ENCODE measurements around the gene BMI1. TPM values are rescaled to one million over a fixed set of nuclear protein-coding genes. Genes with fewer than 3 reads are reported as not detected.

BMI1 gene
- total RNA-seq, 1 donor from 2014 or later, result 33.3 TPM

GRCh38 chr10:22329150-22329549 is 8.3 kb downstream of the BMI1 start:
- TF ChIP-seq, protein P1, sequence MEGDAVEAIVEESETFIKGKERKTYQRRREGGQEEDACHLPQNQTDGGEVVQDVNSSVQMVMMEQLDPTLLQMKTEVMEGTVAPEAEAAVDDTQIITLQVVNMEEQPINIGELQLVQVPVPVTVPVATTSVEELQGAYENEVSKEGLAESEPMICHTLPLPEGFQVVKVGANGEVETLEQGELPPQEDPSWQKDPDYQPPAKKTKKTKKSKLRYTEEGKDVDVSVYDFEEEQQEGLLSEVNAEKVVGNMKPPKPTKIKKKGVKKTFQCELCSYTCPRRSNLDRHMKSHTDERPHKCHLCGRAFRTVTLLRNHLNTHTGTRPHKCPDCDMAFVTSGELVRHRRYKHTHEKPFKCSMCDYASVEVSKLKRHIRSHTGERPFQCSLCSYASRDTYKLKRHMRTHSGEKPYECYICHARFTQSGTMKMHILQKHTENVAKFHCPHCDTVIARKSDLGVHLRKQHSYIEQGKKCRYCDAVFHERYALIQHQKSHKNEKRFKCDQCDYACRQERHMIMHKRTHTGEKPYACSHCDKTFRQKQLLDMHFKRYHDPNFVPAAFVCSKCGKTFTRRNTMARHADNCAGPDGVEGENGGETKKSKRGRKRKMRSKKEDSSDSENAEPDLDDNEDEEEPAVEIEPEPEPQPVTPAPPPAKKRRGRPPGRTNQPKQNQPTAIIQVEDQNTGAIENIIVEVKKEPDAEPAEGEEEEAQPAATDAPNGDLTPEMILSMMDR (IDR thresholded peaks at IDR 0.05; ENCODE audit: borderline replicate concordance), result no peak
- intact Hi-C loops (cut with micrococcal nuclease), result no loop called here

GRCh38 chr10:22332116-22332692 is 11.3 kb downstream of the BMI1 start:
- TF ChIP-seq, protein P1 (IDR thresholded peaks at IDR 0.05; ENCODE audit: borderline replicate concordance), result no peak
- Histone ChIP-seq H3K36me3 (peaks cover 31% of the 10 kb centered on the region), H3K4me3 (no peak overlapping the region), H3K27ac (replicated peaks) (no peak overlapping the region), H3K9me3 (replicated peaks) (no peaks in the 10 kb centered on the region), H3K27me3 (ENCODE audit: low read depth) (peaks cover 41% of the 10 kb centered on the region), H3K4me1 (peaks cover 32% of the 10 kb centered on the region)
- intact Hi-C loops (cut with micrococcal nuclease), result no loop called here
- DNase-seq, result no peak

More at GRCh38 chr10:22329150-22329549, 8.3 kb downstream of the BMI1 start:
- Histone ChIP-seq H3K36me3 (peaks cover 41% of the 10 kb centered on the region), H3K9me3 (replicated peaks) (no peaks in the 10 kb centered on the region), H3K4me3 (no peak overlapping the region), H3K4me1 (peaks cover 25% of the 10 kb centered on the region), H3K27me3 (ENCODE audit: low read depth) (peaks cover 14% of the 10 kb centered on the region), H3K27ac (replicated peaks) (no peak overlapping the region)
- no peak for DNase-seq

DNA sequence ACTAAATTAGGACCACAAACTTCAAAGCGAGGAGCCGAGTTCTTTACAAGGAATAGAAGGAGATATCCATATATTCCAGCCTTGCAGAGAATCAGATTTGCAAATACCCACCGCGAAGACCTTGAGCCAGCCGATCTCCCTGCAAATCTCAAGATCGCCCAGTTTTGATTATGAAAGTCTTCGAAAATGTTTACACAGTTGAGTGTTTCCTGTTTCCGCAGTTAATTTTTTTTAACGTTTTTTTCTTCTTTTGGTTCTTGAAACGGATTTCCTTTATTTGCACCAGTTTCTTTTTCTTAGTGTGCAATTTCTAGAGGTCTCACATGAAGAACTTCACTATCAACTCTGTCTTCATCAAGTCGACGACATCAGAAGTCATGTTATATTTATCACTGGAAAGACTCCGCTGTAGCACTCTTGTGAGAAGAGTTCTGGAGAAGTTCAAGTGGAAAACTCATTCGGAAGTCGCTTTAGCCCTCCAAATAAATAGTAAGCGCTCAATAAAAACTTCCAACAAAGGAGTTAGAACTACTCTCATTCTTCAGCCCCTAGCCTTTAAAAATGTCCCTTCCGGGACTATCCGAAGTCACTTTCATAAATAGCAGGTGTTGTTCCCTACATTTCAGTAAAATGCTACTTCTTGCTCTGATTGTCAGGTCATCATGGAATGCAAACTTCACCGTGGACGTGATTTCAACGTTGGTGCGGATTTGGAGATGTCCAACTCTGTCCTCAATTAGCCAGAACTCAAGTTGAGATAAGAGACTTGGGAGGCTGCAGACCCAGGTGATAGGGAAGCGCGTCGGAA is 12.5 kb downstream of the BMI1 start:
- H3K9me3 ChIP-seq (replicated peaks), result no peaks in the 10 kb centered on the region
- TF ChIP-seq, protein P1 (IDR thresholded peaks at IDR 0.05; ENCODE audit: borderline replicate concordance), result no peak
- H3K4me3 ChIP-seq, result no peak overlapping the region
- peaks cover 53% of the 10 kb centered on the region for H3K27me3 ChIP-seq (ENCODE audit: low read depth)
- intact Hi-C loops (cut with micrococcal nuclease), result no loop called here
- peaks cover 32% of the 10 kb centered on the region for H3K4me1 ChIP-seq
- H3K36me3 ChIP-seq, result peaks cover 19% of the 10 kb centered on the region
- no peak for DNase-seq
- H3K27ac ChIP-seq (replicated peaks), result no peak overlapping the region

DNA sequence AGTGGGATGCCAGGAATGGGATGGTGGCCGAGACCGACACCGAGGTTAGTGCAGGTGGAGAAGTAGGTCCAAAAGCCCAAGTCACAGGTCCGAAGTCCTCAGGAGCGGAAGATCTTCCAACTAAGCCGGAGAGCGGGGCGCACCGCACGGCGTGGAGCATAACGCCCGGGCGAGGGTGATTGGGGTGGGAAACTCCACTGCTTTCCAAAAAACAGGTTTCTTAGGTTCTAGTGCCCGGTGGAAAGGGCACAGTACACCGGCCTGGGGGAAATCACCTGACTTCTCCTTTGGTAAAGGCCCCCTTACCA is 13.0 kb downstream of the BMI1 start:
- Histone ChIP-seq H3K27me3 (ENCODE audit: low read depth) (peaks cover 59% of the 10 kb centered on the region), H3K4me1 (peaks cover 32% of the 10 kb centered on the region), H3K27ac (replicated peaks) (no peak overlapping the region), H3K9me3 (replicated peaks) (no peaks in the 10 kb centered on the region), H3K4me3 (peak overlapping the region; percentile 65), H3K36me3 (peaks cover 14% of the 10 kb centered on the region)
- intact Hi-C loops (cut with micrococcal nuclease), result no loop called here
- TF ChIP-seq, protein P1 (IDR thresholded peaks at IDR 0.05; ENCODE audit: borderline replicate concordance), result no peak
- DNase-seq, result no peak

GRCh38 chr10:22334414-22335172 is 13.7 kb downstream of the BMI1 start:
- Histone ChIP-seq H3K4me1 (peaks cover 35% of the 10 kb centered on the region), H3K9me3 (replicated peaks) (no peaks in the 10 kb centered on the region), H3K27ac (replicated peaks) (no peak overlapping the region), H3K27me3 (ENCODE audit: low read depth) (peaks cover 65% of the 10 kb centered on the region), H3K36me3 (peaks cover 7% of the 10 kb centered on the region), H3K4me3 (peak overlapping the region; percentile 65)
- intact Hi-C loops (cut with micrococcal nuclease), result no loop called here
- TF ChIP-seq, protein P1 (IDR thresholded peaks at IDR 0.05; ENCODE audit: borderline replicate concordance), result no peak
- DNase-seq, result no peak

Data from left ventricle myocardium inferior (tissue), 1 donor.